ENCODE results near the gene CCL3. TPM values are rescaled to one million over a fixed set of nuclear protein-coding genes. Genes with fewer than 3 reads are reported as not detected.
"Not testable (repeated sequence)": the region's sequence is repeated elsewhere in the genome, so short reads cannot be mapped to it uniquely, and the experiment has no call there.

The CCL3 gene
- total RNA-seq, 4 donors from 2014 or later: 0.49 to 6.5 TPM; not detected in 2

- TF ChIP-seq POLR2A (IDR thresholded peaks at IDR 0.05) (no peak), CTCF (IDR thresholded peaks at IDR 0.05) (no peak)
- Histone ChIP-seq H3K27ac (no peak overlapping the region), H3K9me3 (no peaks in the 10 kb centered on the region), H3K27me3 (no peaks in the 10 kb centered on the region), H3K4me1 (no peaks in the 10 kb centered on the region), H3K36me3 (no peaks in the 10 kb centered on the region), H3K4me3 (no peak overlapping the region)
- intact Hi-C loops (cut with DNase I; ENCODE audit: low total_unique reads): no loop called here
- DNase-seq: no peak
Observed at GRCh38 chr17:36085765-36086164, 4.2 kb downstream of the CCL3 start.

- H3K27ac ChIP-seq; H3K9me3 ChIP-seq; H3K36me3 ChIP-seq; DNase-seq; H3K27me3 ChIP-seq; H3K4me3 ChIP-seq; H3K4me1 ChIP-seq; intact Hi-C loops (cut with DNase I; ENCODE audit: low total_unique reads): not testable (repeated sequence)
Observed at GRCh38 chr17:36083691-36084090, 6.3 kb downstream of the CCL3 start.

- H3K9me3 ChIP-seq; intact Hi-C loops (cut with DNase I; ENCODE audit: low total_unique reads); H3K4me1 ChIP-seq; H3K4me3 ChIP-seq; H3K36me3 ChIP-seq; H3K27me3 ChIP-seq; H3K27ac ChIP-seq; DNase-seq: not testable (repeated sequence)
Observed at GRCh38 chr17:36082482-36083120, 7.3 kb downstream of the CCL3 start.

- H3K27me3 ChIP-seq; H3K27ac ChIP-seq; H3K4me3 ChIP-seq; intact Hi-C loops (cut with DNase I; ENCODE audit: low total_unique reads); DNase-seq; H3K36me3 ChIP-seq; H3K4me1 ChIP-seq; H3K9me3 ChIP-seq: not testable (repeated sequence)
Observed at GRCh38 chr17:36081681-36082471, 8.1 kb downstream of the CCL3 start.

GRCh38 chr17:36074365-36074764 lies 15.6 kb downstream of the CCL3 start:
- Histone ChIP-seq H3K4me3 (no peak overlapping the region), H3K27me3 (no peaks in the 10 kb centered on the region), H3K27ac (no peak overlapping the region), H3K9me3 (no peaks in the 10 kb centered on the region), H3K4me1 (no peaks in the 10 kb centered on the region), H3K36me3 (no peaks in the 10 kb centered on the region)
- intact Hi-C loops (cut with DNase I; ENCODE audit: low total_unique reads): no loop called here
- TF ChIP-seq CTCF (IDR thresholded peaks at IDR 0.05) (no peak), POLR2A (IDR thresholded peaks at IDR 0.05) (no peak)
- no peak for DNase-seq

GRCh38 chr17:36072431-36073121 lies 17.4 kb downstream of the CCL3 start:
- TF ChIP-seq CTCF (IDR thresholded peaks at IDR 0.05) (peak in 3 of 4 experiments; percentile 17 to 35 (median 23)), POLR2A (IDR thresholded peaks at IDR 0.05) (no peak)
- no peaks in the 10 kb centered on the region for H3K9me3 ChIP-seq
- no peaks in the 10 kb centered on the region for H3K4me1 ChIP-seq
- no peak overlapping the region for H3K27ac ChIP-seq
- H3K27me3 ChIP-seq: no peaks in the 10 kb centered on the region
- H3K4me3 ChIP-seq: no peak overlapping the region
- DNase-seq: peak in 1 of 2 donors; percentile 22
- no peaks in the 10 kb centered on the region for H3K36me3 ChIP-seq
- intact Hi-C loops (cut with DNase I; ENCODE audit: low total_unique reads): no loop called here

All from uterus (tissue), 4 donors.